GM18907 (cell line): Measurements from ENCODE around the gene CHRNA5.

Experiments
- ATAC-seq: cut with Tn5 transposase; IDR thresholded peaks from one replicate; pipeline ENCODE4 v1.9.1; 2021; ENCODE audit warnings: mild to moderate bottlenecking, moderate library complexity; ENCODE audit not compliant: unreplicated experiment

Gene CHRNA5

DNA sequence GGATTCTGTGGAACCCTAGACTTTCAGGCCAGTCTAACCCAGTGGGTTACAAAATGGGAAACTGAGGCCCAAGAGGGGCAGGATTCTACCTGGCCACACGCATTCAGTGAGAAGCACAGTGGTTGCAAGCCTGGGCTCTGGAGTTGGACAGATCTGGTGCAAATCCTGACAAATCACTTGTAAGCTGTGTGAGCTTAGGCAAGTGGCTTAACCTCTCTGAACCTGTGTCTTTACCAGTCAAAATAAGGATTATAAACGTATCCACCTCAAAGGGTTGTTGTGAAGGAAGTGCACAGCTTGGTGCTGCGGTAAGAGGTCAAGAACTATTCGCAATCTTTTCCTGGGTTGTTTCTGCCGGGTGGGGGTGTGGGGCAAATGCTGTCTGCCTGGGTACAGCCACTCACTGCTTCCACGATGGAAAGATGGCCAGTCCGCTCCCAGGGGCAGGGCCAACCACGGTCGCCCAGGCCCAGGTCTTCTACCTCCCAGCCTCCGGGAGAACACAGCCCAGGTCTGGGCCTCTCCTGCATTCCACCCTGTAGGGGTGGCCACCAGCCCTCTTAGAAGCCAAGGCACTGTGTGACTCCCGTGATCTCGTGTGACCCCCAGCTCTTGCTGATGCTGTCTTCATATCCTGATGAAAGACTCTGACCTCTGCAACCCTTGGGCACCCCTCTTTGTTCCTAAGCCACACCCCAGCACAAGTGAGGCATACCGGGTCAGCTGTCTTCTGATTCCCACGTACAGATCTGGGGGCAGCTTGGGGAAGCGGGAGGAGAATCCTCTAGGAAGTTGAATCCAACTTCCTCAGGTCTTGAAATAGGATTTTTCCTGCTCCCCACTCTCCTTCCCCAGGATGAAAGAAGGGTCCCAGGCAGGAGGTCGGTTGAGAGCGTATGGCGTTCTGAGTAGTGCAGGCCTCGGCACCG, 54.0 kb downstream of the CHRNA5 start:
- ATAC-seq, result no peak

GRCh38 chr15:78620021-78620526, 54.8 kb downstream of the CHRNA5 start:
- no peak for ATAC-seq

- ATAC-seq, result no peak
Measured at GRCh38 chr15:78620527-78621421, 55.5 kb downstream of the CHRNA5 start, which contains the start of gene CHRNA3. Gene CHRNA3 (minus strand): TSS chr15:78620996. CDS start chr15:78620794, 202 bp downstream.

GRCh38 chr15:78621810-78622402, 56.6 kb downstream of the CHRNA5 start:
- ATAC-seq, result no peak

DNA sequence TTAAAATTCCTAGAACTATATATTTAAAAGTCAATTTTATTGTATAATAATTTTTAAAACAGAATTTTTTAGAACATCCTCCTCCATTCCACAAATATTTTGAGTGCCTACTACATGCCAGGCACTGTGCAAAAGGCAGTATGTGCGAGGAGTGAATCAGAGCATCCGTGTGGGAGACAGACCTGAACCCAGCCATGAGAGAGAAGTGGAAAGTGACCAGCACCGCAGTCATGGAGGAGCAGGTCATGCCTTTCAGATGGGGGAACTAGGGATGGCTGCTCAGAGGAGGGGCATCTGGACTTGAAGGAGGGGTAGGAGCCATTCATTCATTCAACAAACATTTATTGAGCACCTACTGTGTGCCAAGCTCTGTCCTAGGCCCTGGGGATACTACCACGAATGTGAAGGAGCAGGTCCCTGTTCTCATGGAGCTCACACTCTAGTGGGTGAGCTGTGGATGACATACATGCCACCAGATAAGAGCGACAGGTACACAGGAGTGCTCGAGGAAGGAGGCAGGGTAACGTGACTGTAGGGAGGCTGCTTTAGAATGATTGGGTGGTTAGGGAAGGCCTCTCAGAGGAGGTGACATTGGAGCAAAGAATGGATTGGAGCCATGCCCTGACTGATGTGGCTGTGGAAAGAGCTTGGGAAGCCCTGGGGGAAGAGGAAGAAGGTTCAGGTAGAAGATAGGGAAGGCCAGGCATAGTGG, 58.6 kb downstream of the CHRNA5 start:
- no peak for ATAC-seq

- no peak for ATAC-seq
Measured at GRCh38 chr15:78624651-78625590, 59.6 kb downstream of the CHRNA5 start.

- ATAC-seq, result no peak
Measured at GRCh38 chr15:78625606-78626280, 60.4 kb downstream of the CHRNA5 start.

GRCh38 chr15:78626381-78626995, 61.2 kb downstream of the CHRNA5 start:
- ATAC-seq, result no peak

GRCh38 chr15:78627348-78627747, 62.0 kb downstream of the CHRNA5 start:
- no peak for ATAC-seq

- ATAC-seq, result no peak
Measured at GRCh38 chr15:78628227-78628626, 62.9 kb downstream of the CHRNA5 start.

GRCh38 chr15:78629031-78629715, 63.9 kb downstream of the CHRNA5 start:
- no peak for ATAC-seq

GRCh38 chr15:78629716-78630065, 64.4 kb downstream of the CHRNA5 start:
- no peak for ATAC-seq

- ATAC-seq, result no peak
Measured at GRCh38 chr15:78630886-78631633, 65.7 kb downstream of the CHRNA5 start.

GRCh38 chr15:78633348-78633747, 68.0 kb downstream of the CHRNA5 start:
- ATAC-seq, result no peak

DNA sequence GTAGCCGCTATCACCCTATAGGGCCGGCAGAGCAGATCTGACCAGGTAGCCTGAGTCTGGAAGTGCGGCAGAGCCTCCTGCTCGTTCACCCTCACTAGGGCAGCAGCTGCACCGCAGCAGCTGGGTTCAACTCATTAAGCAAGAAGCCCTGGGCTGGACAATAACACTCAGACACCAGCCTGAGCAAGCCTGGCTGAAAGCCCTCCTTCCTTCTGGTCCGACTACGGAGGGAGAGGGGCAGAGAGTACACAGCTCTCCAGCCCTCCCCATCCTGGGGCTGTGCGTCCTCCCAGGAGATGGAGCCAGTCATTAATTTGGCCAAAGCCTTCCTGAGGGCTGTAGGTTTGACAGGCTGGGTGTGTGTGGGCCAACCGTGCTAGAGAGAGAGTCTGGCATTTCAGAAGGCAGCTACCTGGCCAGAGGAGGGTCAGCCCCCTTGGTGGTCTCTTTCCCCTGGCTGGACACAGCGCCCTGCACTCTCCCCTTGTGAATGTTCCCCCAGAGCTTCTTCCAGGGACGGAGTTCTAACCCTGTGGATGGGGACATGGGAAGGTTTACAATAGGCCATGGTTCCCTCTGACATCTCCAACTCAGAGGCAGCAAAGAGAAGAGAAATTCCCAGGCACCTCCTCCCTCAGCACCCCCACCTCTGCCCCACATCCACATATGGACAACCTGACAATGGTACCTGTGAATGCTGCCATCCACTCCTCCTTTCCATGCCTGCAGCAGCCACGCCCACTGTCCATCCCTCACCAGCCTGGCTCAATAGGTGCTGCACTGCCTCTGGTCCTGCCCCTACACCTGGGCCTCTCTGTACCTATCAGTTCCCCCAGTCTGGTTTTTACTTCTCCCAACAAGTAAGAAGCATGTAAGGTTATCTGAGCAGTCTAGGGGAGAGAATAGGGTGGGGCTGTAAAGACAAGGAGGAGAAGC, 69.2 kb downstream of the CHRNA5 start:
- no peak for ATAC-seq

DNA sequence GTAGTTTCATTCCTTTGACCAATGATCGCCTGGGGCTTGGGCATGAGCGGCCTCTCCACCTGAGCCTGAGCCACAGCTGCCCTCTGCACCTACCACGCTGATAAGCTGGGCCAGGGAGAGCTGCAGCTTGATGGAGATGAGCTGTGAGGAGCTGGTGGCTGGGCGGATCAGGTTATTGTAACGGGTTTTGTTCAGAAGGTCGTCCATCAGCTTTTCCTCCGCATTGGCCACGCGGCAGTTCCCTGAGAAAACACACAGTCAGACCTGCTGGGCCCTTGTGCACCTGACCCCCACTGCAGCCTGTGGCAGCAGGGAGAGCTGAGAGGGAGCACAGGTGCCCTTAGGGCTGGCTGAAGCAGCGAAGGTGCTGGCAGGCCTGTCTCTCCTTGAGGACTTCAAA, 70.0 kb downstream of the CHRNA5 start:
- ATAC-seq, result no peak
